ENCODE measurements around the gene PRPF40B. TPM values are rescaled to one million over a fixed set of nuclear protein-coding genes. Genes with fewer than 3 reads are reported as not detected.
"Not testable (repeated sequence)": the region's sequence is repeated elsewhere in the genome, so short reads cannot be mapped to it uniquely, and the experiment has no call there.

Gene PRPF40B
- total RNA-seq, 2 donors from 2014 or later = 6.3 to 9.3 TPM

GRCh38 chr12:49609059-49609874, 14.1 kb upstream of the PRPF40B start:
- no peaks in the 10 kb centered on the region for H3K9me3 ChIP-seq
- 97 to 100% methylated on average over 2 of the region's 2 CpGs for WGBS, 2 donors
- no peaks in the 10 kb centered on the region for H3K36me3 ChIP-seq (replicated peaks in 1 of 2; ENCODE audit: insufficient read depth in 1 of 2, low read depth in 2 of 2)
- no peaks in the 10 kb centered on the region for H3K27me3 ChIP-seq
- no peaks in the 10 kb centered on the region for H3K4me1 ChIP-seq
- no peak for TF ChIP-seq POLR2A (IDR thresholded peaks at IDR 0.05)
- TF ChIP-seq CTCF (IDR thresholded peaks at IDR 0.05) = no peak
- ATAC-seq (no peak), DNase-seq (no peak)
- intact Hi-C loops (cut with DNase I) = no loop called here
- no peak overlapping the region for H3K27ac ChIP-seq
- no peak overlapping the region for H3K4me3 ChIP-seq

GRCh38 chr12:49609875-49610154, 13.5 kb upstream of the PRPF40B start:
- Histone ChIP-seq H3K36me3 (replicated peaks in 1 of 2; ENCODE audit: insufficient read depth in 1 of 2, low read depth in 2 of 2) (no peaks in the 10 kb centered on the region), H3K4me3 (no peak overlapping the region), H3K9me3 (no peaks in the 10 kb centered on the region), H3K27ac (no peak overlapping the region), H3K27me3 (no peaks in the 10 kb centered on the region), H3K4me1 (no peaks in the 10 kb centered on the region)
- WGBS, 2 donors = 92% methylated on average over 1 of the region's 1 CpG; no CpG with 5 or more reads in 1 of the 2 donors
- intact Hi-C loops (cut with DNase I) = no loop called here
- ATAC-seq = no peak
- TF ChIP-seq CTCF (IDR thresholded peaks at IDR 0.05) (no peak), POLR2A (IDR thresholded peaks at IDR 0.05) (no peak)
- DNase-seq = no peak

- H3K27ac ChIP-seq; H3K4me1 ChIP-seq; H3K9me3 ChIP-seq; intact Hi-C loops (cut with DNase I); ATAC-seq; H3K36me3 ChIP-seq (replicated peaks in 1 of 2; ENCODE audit: insufficient read depth in 1 of 2, low read depth in 2 of 2); H3K27me3 ChIP-seq; DNase-seq; H3K4me3 ChIP-seq: not testable (repeated sequence)
- 92 to 98% methylated on average over 4 of the region's 4 CpGs for WGBS, 2 donors
Measured at GRCh38 chr12:49610785-49611184, 12.6 kb upstream of the PRPF40B start.

- Histone ChIP-seq H3K4me1 (no peaks in the 10 kb centered on the region), H3K27ac (no peak overlapping the region), H3K4me3 (no peak overlapping the region), H3K36me3 (replicated peaks in 1 of 2; ENCODE audit: insufficient read depth in 1 of 2, low read depth in 2 of 2) (no peaks in the 10 kb centered on the region), H3K27me3 (no peaks in the 10 kb centered on the region), H3K9me3 (no peaks in the 10 kb centered on the region)
- intact Hi-C loops (cut with DNase I) = no loop called here
- TF ChIP-seq POLR2A (IDR thresholded peaks at IDR 0.05) (no peak), CTCF (IDR thresholded peaks at IDR 0.05) (no peak)
- no peak for DNase-seq
- ATAC-seq = no peak
Measured at GRCh38 chr12:49612210-49612609, 11.2 kb upstream of the PRPF40B start.

- no peaks in the 10 kb centered on the region for H3K4me1 ChIP-seq
- TF ChIP-seq POLR2A (IDR thresholded peaks at IDR 0.05) (no peak), CTCF (IDR thresholded peaks at IDR 0.05) (no peak)
- no peaks in the 10 kb centered on the region for H3K27me3 ChIP-seq
- H3K36me3 ChIP-seq (replicated peaks in 1 of 2; ENCODE audit: insufficient read depth in 1 of 2, low read depth in 2 of 2) = no peaks in the 10 kb centered on the region
- no peak overlapping the region for H3K27ac ChIP-seq
- H3K9me3 ChIP-seq = no peaks in the 10 kb centered on the region
- no peak for DNase-seq
- intact Hi-C loops (cut with DNase I) = no loop called here
- ATAC-seq = no peak
- WGBS, 2 donors = 96% methylated on average over 7 of the region's 7 CpGs
- H3K4me3 ChIP-seq = no peak overlapping the region
Measured at GRCh38 chr12:49615725-49616124, 7.6 kb upstream of the PRPF40B start.

Measured in body of pancreas (tissue), 4 donors.